GM21717 (cell line): ENCODE results near the gene PARG.
"Not testable (repeated sequence)": the region's sequence is repeated elsewhere in the genome, so short reads cannot be mapped to it uniquely, and the experiment has no call there.

Experiments
- ATAC-seq: cut with Tn5 transposase; IDR thresholded peaks from one replicate; pipeline ENCODE4 v1.9.1; 2021; ENCODE audit warnings: mild to moderate bottlenecking, moderate library complexity; ENCODE audit not compliant: unreplicated experiment

PARG gene

GRCh38 chr10:49941447-49942338 is at the start of gene PARG, which contains the start of gene TIMM23B:
Gene PARG, minus strand, starts transcription at chr10:49942027. Its CDS starts 302 bp downstream, at chr10:49941725.
Gene TIMM23B, plus strand, starts transcription at chr10:49942053. Its CDS starts 142 bp downstream, at chr10:49942195.
- peak; percentile 66 for ATAC-seq

DNA sequence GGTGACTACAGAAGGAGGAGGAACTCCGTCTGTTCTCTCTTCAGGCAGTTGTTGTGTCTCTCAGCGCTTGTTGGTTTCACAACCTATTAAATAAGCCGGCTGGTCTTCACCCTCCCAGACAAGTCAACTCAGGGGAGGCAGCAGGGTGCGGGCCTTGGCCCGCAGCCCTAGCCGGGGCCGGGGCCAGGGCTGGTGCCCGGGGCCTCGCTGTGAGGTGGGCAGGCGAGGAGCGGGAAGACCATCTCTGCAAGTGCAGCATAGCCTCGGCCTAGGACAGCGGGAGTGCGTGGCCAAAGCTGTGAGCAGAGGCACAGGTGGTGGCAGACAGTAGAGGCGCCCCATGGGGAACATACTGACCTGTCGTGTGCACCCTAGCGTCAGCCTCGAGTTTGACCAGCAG is 46.5 kb upstream of the PARG start, which contains the start of gene AGAP6:
TSS of gene AGAP6 (plus strand) at position 31 of the 400 bp plus-strand sequence. CDS start at position 341, 310 bp downstream.
- ATAC-seq = not testable (repeated sequence)

DNA sequence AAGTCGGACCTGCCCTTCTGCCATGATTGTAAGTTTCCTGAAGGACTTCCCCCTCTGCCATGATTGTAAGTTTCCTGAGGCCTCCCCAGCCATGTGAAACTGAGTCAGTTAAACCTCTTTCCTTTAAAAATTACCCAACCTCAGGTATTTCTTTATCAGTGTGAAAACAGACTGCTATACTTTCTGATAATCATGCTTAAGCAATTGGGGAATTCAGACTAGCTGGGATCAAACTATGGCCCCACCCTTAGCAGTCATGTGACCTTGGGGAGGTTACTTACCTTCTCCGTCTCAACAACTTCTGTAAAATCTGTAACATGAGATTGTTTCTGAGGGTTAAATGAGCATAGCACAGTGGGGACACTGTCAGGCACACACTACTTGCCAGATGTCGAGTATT is 45.4 kb upstream of the PARG start:
- ATAC-seq = not testable (repeated sequence)

DNA sequence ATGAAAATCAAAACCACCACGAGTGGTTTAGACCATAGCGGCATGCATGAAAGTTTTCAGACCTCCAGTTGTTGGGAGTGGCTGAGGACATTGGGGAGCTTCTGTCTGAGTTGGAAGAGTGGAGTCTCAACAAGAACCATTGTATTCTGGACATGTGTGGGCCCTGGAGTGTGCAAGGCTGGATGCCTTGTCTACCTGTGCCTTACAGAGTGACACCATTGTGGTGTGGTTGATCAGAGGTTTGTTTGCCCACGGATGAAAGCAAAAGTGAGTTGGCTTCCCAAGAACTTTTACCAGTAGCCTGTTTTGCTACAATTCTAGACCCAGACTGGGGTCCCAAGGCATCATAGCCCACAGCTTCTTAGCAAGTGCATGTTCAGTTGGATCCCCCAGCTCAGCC is 35.9 kb upstream of the PARG start:
- not testable (repeated sequence) for ATAC-seq

DNA sequence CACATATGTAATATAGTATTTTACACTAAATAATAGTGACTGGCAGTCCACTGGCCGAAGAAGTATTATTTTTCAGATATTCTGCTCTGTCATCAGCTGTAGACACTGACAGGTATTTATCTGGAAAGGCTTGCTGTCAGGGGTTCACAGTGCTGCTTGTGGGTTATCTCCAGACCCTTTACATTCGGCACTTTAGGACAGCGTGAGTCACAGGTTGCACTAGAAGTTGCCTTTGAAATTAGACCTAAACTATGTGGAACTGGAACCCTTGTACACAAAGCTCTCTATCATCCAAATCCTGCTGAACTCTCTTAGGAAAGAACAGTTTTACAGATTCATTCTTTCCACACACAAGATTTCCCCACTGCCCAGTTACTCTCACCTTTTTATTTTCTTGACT is 30.3 kb upstream of the PARG start:
- not testable (repeated sequence) for ATAC-seq

DNA sequence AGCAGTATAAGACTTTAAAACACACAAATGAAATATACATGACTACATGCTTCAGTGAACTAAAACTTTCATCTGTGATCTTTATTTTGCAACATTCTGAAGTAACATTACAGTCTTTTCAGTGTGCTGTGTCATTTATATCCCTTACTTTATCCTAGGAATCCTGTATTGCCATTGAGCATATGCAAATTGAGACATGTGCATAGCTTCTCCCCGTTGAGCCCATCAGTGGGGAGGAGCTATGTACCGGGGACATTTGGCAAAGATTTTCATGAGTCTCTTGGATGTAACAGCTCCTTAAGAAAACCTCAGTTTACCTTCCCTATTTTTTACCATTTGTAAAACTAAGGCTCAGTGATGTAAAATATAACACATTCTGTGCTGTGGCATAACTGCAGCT is 29.6 kb upstream of the PARG start:
- not testable (repeated sequence) for ATAC-seq

DNA sequence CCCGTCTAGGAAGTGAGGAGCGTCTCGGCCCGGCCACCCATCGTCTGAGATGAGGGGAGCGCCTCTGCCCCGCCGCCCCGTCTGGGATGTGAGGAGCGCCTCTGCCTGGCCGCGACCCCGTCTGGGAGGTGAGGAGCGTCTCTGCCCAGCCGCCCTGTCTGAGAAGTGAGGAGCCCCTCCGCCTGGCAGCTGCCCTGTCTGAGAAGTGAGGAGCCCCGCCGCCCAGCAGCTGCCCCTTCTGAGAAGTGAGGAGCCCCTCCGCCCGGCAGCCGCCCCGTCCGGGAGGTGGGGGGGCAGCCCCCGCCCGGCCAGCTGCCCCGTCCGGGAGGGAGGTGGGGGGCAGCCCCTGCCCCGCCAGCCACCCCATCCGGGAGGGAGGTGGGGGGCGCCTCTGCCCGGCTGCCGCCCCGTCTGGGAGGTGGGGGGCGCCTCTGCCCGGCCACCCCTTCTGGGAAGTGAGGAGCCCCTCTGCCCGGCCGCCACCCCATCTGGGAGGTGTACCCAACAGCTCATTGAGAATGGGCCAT is 28.6 kb upstream of the PARG start:
- not testable (repeated sequence) for ATAC-seq

DNA sequence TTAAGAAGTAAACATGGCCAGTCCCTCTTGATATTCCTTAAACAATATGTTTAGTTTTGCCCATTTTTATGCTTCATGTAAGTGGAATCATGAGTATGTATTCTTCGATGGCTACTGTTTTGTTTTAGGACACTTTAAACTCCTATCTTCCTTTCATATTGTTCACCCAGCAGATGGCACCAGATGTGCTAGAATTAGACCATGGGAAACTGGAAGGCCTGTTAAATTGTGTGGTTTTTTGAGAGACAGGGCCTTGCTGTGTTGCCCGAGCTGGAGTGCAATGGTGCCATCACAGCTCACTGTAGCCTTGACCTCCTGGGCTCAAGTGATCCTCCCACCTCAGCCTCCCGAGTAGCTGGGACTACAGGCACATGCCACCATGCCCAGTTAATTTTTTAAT is 11.3 kb upstream of the PARG start:
- not testable (repeated sequence) for ATAC-seq

DNA sequence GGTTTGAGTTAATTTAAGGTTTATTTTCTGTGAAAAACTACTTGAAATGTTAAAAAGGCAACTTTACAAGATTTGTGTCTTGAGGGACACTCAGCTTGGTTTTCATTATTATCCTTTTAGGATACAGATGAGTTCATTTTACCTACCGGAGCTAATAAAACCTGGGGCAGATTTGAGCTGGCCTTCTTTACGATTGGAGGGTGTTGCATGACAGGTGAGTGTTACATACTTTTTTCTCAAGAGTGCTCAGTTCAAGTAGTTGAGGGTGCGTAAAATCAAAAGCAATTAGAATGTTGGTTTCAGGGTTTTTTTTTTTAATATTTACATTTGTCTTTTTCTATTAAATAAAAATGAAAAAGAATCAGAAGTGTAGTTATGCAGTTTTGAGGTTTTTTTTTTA is 10.2 kb upstream of the PARG start:
- not testable (repeated sequence) for ATAC-seq

GRCh38 chr10:49948737-49949136 is 6.9 kb upstream of the PARG start:
- not testable (repeated sequence) for ATAC-seq

DNA sequence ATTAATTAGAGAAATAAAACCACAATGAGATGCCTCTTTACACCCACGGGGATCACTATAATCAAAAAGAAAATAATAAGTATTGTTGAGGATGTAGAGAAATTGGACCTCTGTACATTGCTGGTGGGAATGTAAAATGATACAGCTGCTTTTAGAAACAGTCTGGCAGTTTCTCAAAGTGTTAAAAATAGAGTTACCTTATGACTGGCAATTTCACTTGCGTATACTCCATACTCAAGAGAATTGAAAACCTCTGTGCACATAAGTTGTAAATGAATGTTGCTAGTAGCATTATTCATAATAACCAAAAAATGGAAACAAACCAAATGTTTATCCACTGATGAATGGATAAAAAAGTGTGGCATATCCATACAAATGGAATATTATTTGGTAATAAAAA is 6.3 kb upstream of the PARG start:
- peak; percentile 77 for ATAC-seq

DNA sequence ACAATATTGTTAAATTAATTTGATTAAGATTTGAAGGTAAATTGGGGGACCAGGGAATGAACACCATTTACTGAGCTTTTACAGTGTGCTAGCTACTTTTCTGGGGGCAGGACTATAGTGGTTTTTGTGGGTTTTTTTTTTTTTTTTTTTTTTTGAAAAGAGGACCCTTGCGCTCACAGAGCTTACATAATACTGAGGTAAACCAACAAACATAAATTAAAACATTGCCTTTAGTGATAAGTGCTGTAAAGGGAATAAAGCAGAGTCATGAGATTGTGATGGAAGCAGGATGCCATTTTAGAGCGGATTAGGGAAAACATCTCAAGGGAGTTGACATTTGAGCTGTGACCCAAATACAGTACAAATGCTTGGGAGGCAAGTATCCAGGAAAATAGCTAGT is 1.8 kb upstream of the PARG start:
- not testable (repeated sequence) for ATAC-seq

- ATAC-seq = peak; percentile 9
Measured at GRCh38 chr10:49942339-49942705, 495 bp upstream of the PARG start.

DNA sequence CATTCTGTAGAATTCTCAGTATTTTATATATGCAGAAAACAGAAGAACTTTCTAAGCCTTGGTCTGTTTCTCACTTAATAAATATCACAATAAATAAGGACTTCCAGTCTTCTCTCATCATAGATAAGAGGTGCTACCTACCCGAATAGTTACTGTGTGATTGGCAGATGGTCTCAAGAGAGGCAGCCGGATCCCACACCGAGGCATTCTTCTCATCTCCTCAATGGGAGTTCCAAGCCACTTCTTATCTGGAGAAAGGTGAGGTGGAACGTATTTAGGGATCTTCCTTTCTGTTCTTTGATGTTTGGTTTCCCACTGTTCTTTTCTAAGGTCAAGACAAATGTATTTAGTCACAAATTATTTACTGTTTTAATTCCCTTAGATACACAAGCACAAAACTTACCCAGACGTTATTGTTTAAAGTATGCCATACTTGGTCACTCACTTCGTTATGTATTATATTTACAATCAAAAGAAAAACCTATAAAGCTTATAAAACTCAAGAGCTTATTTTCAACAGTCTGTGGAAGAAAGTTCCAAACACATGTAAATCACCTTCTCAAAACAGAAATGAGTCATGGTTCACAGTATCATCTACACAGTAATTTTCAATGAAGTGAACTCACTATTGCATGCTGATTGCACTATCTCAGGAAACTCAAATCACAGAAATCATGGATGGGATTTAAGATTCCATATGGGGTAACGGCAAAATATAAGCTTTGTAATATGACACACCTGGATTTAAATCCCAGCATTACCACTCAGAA is 9.7 kb downstream of the PARG start:
- not testable (repeated sequence) for ATAC-seq

DNA sequence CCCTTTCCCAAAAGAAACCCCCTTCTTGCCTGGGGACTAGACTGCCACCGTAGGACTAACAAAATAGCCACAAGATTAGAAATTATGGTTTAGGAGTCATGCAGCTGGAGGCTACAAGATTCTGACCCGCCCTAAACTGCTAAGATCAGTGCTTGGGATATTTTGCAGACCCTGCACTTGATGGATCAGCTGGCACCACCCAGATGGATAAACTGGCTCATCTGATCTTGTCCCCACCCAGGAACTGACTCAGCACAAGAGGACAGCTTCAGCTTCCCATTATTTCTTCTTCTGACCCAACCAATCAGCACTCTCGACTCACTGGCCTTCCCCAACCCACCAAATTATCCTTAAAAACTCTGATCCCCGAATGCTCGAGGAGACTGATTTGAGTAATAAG is 10.6 kb downstream of the PARG start:
- ATAC-seq = not testable (repeated sequence)

DNA sequence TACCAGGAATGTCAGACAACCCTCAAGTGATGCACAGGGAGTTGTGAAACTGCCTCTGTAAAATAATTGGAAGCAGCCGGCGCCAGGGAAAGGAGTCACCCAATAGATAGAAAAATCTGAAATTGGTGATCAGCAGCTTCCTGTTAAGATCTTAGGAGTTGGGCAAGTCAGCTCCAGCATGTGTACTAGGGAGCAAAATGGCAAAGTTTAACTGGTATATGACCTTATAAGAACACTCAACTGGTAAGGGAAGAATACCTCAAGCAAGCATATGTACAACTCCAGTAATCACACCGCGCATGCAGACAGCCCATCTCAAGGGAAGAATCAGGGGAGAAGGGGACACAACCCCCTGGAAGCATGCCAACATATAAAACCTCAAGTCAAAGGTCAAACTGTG is 18.3 kb downstream of the PARG start:
- not testable (repeated sequence) for ATAC-seq

DNA sequence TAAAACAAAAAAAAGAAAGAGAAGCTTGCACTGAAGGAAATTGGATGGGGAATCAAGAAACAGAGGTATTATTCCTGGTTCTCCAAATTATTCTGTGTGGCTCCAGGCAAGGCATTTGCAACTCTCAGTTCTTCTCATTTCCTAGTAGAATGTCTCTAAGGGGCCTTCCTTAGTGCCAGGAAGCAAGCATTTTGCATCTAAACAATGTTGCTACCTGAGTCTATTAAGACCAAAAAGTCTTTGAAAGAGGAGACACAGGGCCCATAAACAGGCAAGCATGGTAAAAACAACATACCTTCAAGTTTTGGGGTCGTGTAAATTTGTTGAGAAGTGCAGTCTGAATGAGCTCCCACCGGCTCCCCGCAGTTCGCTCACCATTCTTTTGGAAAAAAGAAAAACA is 19.8 kb downstream of the PARG start:
- ATAC-seq = not testable (repeated sequence)

DNA sequence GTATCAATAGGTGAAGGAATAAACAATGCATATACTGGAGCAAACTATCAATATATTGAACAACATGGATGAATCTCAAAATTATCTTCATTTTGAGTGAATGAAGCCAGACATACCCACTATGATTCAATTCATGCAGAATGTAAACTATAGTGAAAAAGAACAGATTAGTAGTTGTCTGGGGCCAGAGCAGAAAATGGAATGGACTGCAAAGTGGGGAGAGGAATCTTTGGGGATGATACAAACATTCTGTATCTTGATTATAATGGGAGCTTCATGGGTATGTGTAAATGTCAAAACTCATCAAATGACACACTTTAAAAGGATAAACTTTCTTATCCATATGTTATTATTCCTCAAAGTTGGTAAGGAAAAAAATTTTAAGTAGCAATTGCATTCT is 23.9 kb downstream of the PARG start:
- not testable (repeated sequence) for ATAC-seq

DNA sequence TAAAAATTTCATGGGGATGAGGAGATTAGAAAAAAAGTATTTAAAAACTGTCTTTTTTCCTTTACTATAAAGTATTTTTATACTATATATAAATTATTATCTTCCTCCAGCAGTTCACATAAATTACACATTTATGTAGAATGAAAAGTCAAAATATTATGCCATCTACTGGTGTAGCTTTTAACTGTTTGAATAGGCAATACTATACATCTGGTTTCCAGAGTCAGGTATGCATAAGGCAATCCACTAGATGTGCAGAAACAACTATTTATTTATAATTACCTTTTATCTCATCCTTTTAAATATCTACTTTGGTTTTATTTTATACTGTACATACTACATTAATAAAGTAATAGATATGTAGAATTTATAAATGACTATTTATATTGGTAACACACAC is 25.4 kb downstream of the PARG start:
- ATAC-seq = not testable (repeated sequence)

DNA sequence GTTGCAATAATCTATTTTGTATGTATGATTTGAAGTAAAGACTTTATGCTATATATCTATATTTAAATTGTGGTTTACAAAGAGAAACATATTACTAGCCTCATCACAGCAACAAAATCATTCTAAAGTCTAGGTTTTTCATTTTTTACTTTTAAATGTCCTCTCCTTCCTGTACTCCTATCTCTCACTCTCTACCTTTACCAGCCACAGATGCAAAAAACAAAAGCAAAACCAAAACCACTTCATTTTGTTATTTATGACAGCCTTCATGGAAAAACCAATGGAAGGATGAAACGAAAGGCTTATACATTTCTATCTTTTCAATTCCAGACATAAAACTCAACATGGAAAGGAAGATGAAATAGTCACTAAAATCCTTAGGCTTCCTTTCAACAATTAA is 31.5 kb downstream of the PARG start:
- ATAC-seq = not testable (repeated sequence)
